HEK293T (cell line): ENCODE measurements around the gene CREB5.

Experiments
- ARNT ChIP-seq: fragments of 450-650 bp; IDR thresholded peaks from 2 replicates; pipeline ENCODE4 v1.6.1; 2017; ENCODE audit warnings: mild to moderate bottlenecking
- ELF4 ChIP-seq: fragments of 450-650 bp; IDR thresholded peaks from 2 replicates; pipeline ENCODE4 v1.6.1; 2017; ENCODE audit warnings: antibody characterized with exemption
- FOXK2 ChIP-seq: fragments of 450-650 bp; IDR thresholded peaks from 2 replicates; pipeline ENCODE4 v1.6.1; 2016; ENCODE audit warnings: mild to moderate bottlenecking
- FOXM1 ChIP-seq: fragments of 450-650 bp; IDR thresholded peaks from 2 replicates; pipeline ENCODE4 v1.6.1; 2017; ENCODE audit warnings: mild to moderate bottlenecking, borderline replicate concordance
- LEF1 ChIP-seq: fragments of 450-650 bp; IDR thresholded peaks from 2 replicates; pipeline ENCODE4 v1.6.1; 2017; ENCODE audit warnings: mild to moderate bottlenecking, borderline replicate concordance
- SP1 ChIP-seq: fragments of 450-650 bp; IDR thresholded peaks from 2 replicates; pipeline ENCODE4 v1.6.1; 2017
- SUZ12 ChIP-seq: fragments of 450-650 bp; IDR thresholded peaks from 2 replicates; pipeline ENCODE4 v1.6.1; 2016; ENCODE audit warnings: mild to moderate bottlenecking

DNA sequence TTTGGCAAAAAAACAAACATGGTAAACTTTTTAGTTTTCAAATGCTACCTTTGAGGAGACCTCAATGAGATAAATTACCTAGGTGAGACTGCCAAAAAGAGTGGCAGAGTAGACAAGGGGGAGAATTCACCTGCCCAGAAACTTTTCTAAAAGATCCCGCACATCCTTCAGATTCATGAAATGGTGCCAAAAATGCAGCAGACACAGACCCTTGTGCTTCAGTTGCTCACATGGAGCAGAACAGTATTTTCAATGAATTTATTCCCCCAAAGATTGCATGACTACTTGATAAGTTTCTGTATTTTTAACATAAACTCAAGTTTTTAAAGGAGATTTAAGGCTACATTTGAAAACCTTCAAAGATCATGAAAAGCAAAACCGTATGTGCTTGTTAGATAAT, 275.9 kb downstream of the CREB5 start:
- TF ChIP-seq ELF4 (no peak), ARNT (no peak), LEF1 (no peak), FOXM1 (no peak), SUZ12 (no peak), SP1 (no peak), FOXK2 (no peak)
